ENCODE results near the gene KCNIP3. TPM values are rescaled to one million over a fixed set of nuclear protein-coding genes. Genes with fewer than 3 reads are reported as not detected.

KCNIP3 gene
- total RNA-seq, 3 donors from 2014 or later (not counting 1 experiment from before 2014, with no cell fraction given) = 0.52 to 1.4 TPM; not detected in 1

GRCh38 chr2:95384854-95385569, 87.9 kb downstream of the KCNIP3 start:
- no peaks in the 10 kb centered on the region for H3K27me3 ChIP-seq (ENCODE audit: control insufficient read depth, insufficient read depth, low read length)
- H3K36me3 Mint-ChIP-seq = no peaks in the 10 kb centered on the region
- no peaks in the 10 kb centered on the region for H3K36me3 ChIP-seq (ENCODE audit: control insufficient read depth, insufficient read depth, low read length)
- no peak overlapping the region for H3K27ac Mint-ChIP-seq
- TF ChIP-seq, protein P1, sequence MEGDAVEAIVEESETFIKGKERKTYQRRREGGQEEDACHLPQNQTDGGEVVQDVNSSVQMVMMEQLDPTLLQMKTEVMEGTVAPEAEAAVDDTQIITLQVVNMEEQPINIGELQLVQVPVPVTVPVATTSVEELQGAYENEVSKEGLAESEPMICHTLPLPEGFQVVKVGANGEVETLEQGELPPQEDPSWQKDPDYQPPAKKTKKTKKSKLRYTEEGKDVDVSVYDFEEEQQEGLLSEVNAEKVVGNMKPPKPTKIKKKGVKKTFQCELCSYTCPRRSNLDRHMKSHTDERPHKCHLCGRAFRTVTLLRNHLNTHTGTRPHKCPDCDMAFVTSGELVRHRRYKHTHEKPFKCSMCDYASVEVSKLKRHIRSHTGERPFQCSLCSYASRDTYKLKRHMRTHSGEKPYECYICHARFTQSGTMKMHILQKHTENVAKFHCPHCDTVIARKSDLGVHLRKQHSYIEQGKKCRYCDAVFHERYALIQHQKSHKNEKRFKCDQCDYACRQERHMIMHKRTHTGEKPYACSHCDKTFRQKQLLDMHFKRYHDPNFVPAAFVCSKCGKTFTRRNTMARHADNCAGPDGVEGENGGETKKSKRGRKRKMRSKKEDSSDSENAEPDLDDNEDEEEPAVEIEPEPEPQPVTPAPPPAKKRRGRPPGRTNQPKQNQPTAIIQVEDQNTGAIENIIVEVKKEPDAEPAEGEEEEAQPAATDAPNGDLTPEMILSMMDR (IDR thresholded peaks at IDR 0.05) = no peak
- 74% methylated on average over 12 of the region's 12 CpGs for WGBS (ENCODE audit: insufficient coverage)
- H3K4me1 Mint-ChIP-seq = no peaks in the 10 kb centered on the region
- ATAC-seq = no peak
- DNase-seq = no peak
- H3K4me1 ChIP-seq (ENCODE audit: control insufficient read depth, insufficient read depth, low read length) = peaks cover 6% of the 10 kb centered on the region
- no peak overlapping the region for H3K27ac ChIP-seq (ENCODE audit: low read length)
- intact Hi-C loops (cut with micrococcal nuclease) = no loop called here
- peaks cover 5 to 6% of the 10 kb centered on the region in 2 donors for H3K27me3 Mint-ChIP-seq (ENCODE audit: low read depth in 2 of 2)
- H3K4me3 ChIP-seq (ENCODE audit: low read length) = no peak overlapping the region
- no peaks in the 10 kb centered on the region for H3K9me3 Mint-ChIP-seq
- H3K9me3 ChIP-seq (ENCODE audit: control insufficient read depth, insufficient read depth, low read length) = no peaks in the 10 kb centered on the region
- no peak overlapping the region for H3K4me3 Mint-ChIP-seq

DNA sequence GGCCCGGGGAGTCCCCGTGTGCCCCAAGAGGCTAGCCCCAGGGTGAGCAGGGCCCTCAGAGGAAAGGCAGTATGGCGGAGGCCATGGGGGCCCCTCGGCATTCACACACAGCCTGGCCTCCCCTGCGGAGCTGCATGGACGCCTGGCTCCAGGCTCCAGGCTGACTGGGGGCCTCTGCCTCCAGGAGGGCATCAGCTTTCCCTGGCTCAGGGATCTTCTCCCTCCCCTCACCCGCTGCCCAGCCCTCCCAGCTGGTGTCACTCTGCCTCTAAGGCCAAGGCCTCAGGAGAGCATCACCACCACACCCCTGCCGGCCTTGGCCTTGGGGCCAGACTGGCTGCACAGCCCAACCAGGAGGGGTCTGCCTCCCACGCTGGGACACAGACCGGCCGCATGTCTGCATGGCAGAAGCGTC, 88.4 kb downstream of the KCNIP3 start:
- DNase-seq (no peak), ATAC-seq (no peak)
- intact Hi-C loops (cut with micrococcal nuclease) = no loop called here
- Histone ChIP-seq H3K4me1 (ENCODE audit: control insufficient read depth, insufficient read depth, low read length) (peaks cover 6% of the 10 kb centered on the region), H3K4me3 (ENCODE audit: low read length) (no peak overlapping the region), H3K27ac (ENCODE audit: low read length) (no peak overlapping the region), H3K27me3 (ENCODE audit: control insufficient read depth, insufficient read depth, low read length) (no peaks in the 10 kb centered on the region), H3K9me3 (ENCODE audit: control insufficient read depth, insufficient read depth, low read length) (no peaks in the 10 kb centered on the region), H3K36me3 (ENCODE audit: control insufficient read depth, insufficient read depth, low read length) (no peaks in the 10 kb centered on the region)
- Mint-ChIP-seq H3K4me1 (no peaks in the 10 kb centered on the region), H3K27ac (no peak overlapping the region), H3K36me3 (no peaks in the 10 kb centered on the region), H3K27me3 (ENCODE audit: low read depth in 2 of 2) (peaks cover 0 to 2% of the 10 kb centered on the region in 2 donors), H3K9me3 (no peaks in the 10 kb centered on the region), H3K4me3 (no peak overlapping the region)
- TF ChIP-seq, protein P1 (IDR thresholded peaks at IDR 0.05) = no peak
- 88% methylated on average over 11 of the region's 12 CpGs for whole genome bisulfite sequencing (ENCODE audit: insufficient coverage)

DNA sequence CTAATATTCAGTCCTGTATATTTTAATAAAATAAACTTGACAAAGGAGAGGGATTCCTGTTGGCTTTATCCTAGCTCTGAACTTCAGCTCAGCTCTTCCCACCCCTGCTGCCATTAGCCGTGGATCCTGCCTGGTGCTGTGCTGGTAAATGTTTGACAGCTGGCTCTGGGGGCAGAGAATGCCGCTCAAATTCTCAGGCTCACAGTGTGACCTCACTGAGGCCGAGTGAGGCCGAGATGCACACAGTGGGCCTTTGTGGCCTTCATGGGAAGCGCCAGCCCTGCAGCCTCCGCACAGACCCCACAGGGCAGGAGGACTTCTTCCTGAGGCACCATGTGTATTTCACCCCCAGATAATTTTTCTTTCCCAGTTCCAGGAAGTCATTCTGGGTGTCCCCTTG, 88.9 kb downstream of the KCNIP3 start:
- H3K4me3 Mint-ChIP-seq = no peak overlapping the region
- Histone ChIP-seq H3K36me3 (ENCODE audit: control insufficient read depth, insufficient read depth, low read length) (no peaks in the 10 kb centered on the region), H3K9me3 (ENCODE audit: control insufficient read depth, insufficient read depth, low read length) (no peaks in the 10 kb centered on the region), H3K4me3 (ENCODE audit: low read length) (no peak overlapping the region), H3K27me3 (ENCODE audit: control insufficient read depth, insufficient read depth, low read length) (no peaks in the 10 kb centered on the region), H3K27ac (ENCODE audit: low read length) (no peak overlapping the region), H3K4me1 (ENCODE audit: control insufficient read depth, insufficient read depth, low read length) (peaks cover 6% of the 10 kb centered on the region)
- 90% methylated on average over 6 of the region's 6 CpGs for WGBS (ENCODE audit: insufficient coverage)
- H3K27ac Mint-ChIP-seq = no peak overlapping the region
- TF ChIP-seq, protein P1 (IDR thresholded peaks at IDR 0.05) = no peak
- no peaks in the 10 kb centered on the region for H3K9me3 Mint-ChIP-seq
- ATAC-seq (no peak), DNase-seq (no peak)
- H3K4me1 Mint-ChIP-seq = no peaks in the 10 kb centered on the region
- H3K27me3 Mint-ChIP-seq (ENCODE audit: low read depth in 2 of 2) = peaks cover 0 to 2% of the 10 kb centered on the region in 2 donors
- intact Hi-C loops (cut with micrococcal nuclease) = no loop called here
- H3K36me3 Mint-ChIP-seq = no peaks in the 10 kb centered on the region

GRCh38 chr2:95387358-95387757, 90.2 kb downstream of the KCNIP3 start:
- intact Hi-C loops (cut with micrococcal nuclease) = no loop called here
- Histone ChIP-seq H3K36me3 (ENCODE audit: control insufficient read depth, insufficient read depth, low read length) (no peaks in the 10 kb centered on the region), H3K9me3 (ENCODE audit: control insufficient read depth, insufficient read depth, low read length) (no peaks in the 10 kb centered on the region), H3K4me1 (ENCODE audit: control insufficient read depth, insufficient read depth, low read length) (peaks cover 6% of the 10 kb centered on the region), H3K27ac (ENCODE audit: low read length) (no peak overlapping the region), H3K27me3 (ENCODE audit: control insufficient read depth, insufficient read depth, low read length) (no peaks in the 10 kb centered on the region), H3K4me3 (ENCODE audit: low read length) (no peak overlapping the region)
- Mint-ChIP-seq H3K9me3 (no peaks in the 10 kb centered on the region), H3K36me3 (no peaks in the 10 kb centered on the region), H3K27ac (no peak overlapping the region), H3K4me1 (no peaks in the 10 kb centered on the region), H3K4me3 (no peak overlapping the region), H3K27me3 (ENCODE audit: low read depth in 2 of 2) (no peaks in the 10 kb centered on the region)
- ATAC-seq (no peak), DNase-seq (no peak)
- 84% methylated on average over 7 of the region's 7 CpGs for WGBS (ENCODE audit: insufficient coverage)
- TF ChIP-seq, protein P1 (IDR thresholded peaks at IDR 0.05) = no peak

Data from natural killer cell (primary cell).